Measurements from ENCODE around the gene ANKRD30A. TPM values are rescaled to one million over a fixed set of nuclear protein-coding genes. Genes with fewer than 3 reads are reported as not detected.

Gene ANKRD30A
- total RNA-seq, 1 experiment from 2014 or later: not detected

DNA sequence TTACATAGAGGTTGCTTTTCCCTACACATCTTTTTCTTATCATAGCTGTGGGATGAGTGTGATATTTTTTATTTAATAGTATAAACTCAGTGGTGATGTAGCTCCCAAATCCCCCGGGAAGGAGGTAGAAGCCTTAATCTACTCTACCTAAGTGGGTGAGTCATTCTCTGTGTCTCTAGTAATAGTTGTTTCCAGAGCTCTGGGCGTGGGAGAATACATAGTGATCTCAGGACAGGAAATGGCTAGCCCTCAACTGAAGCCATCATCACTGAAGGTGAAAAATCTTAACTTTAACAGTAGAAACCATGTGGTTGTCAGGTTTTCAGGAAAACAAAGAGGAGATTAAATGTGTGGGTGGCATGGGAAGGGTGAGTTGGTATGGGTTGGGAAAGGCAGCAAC lies 278.4 kb downstream of the ANKRD30A start:
- intact Hi-C loops (cut with micrococcal nuclease): no loop called here
- Histone ChIP-seq H3K27ac (ENCODE audit: low read depth, low read length) (no peak overlapping the region), H3K9ac (ENCODE audit: low read length) (no peak overlapping the region), H4K20me1 (ENCODE audit: insufficient read depth) (no peaks in the 10 kb centered on the region), H3K79me2 (ENCODE audit: insufficient read depth, low read length) (no peaks in the 10 kb centered on the region), H3K4me1 (ENCODE audit: control insufficient read depth in 1 of 2, insufficient read depth in 2 of 2, low read length in 2 of 2) (no peaks in the 10 kb centered on the region), H3K4me3 (replicated peaks in 1 of 2; ENCODE audit: low read depth in 1 of 2, low read length in 2 of 2) (no peak overlapping the region), H3K9me3 (ENCODE audit: control insufficient read depth in 1 of 2, insufficient read depth in 1 of 2, low read depth in 1 of 2, low read length in 2 of 2) (peaks cover 0 to 8% of the 10 kb centered on the region in 2 experiments; a peak in 2 of 4 replicates), H3K36me3 (ENCODE audit: control insufficient read depth in 1 of 2, insufficient read depth in 2 of 2, low read length in 2 of 2) (no peaks in the 10 kb centered on the region), H3K27me3 (ENCODE audit: insufficient read depth, low read length) (no peaks in the 10 kb centered on the region), H3K9me2 (ENCODE audit: insufficient read depth) (no peaks in the 10 kb centered on the region), H2AFZ (ENCODE audit: low read depth, low read length, poor library complexity, severe bottlenecking) (no peak overlapping the region), H3K4me2 (ENCODE audit: low read length) (no peak overlapping the region)
- POLR2A ChIA-PET: no interaction called here
- ATAC-seq (no peak), DNase-seq (ENCODE audit: low read depth, low spot score) (no peak)
- CTCF ChIA-PET: no interaction called here
- TF ChIP-seq ZNF274 (IDR thresholded peaks at IDR 0.05; ENCODE audit: low read depth, low read length) (no peak), SIN3A (IDR thresholded peaks at IDR 0.05; ENCODE audit: low read depth) (no peak), EZH2 (IDR thresholded peaks at IDR 0.05) (no peak), EZH2phosphoT487 (IDR thresholded peaks at IDR 0.05; ENCODE audit: borderline replicate concordance) (no peak), JUND (IDR thresholded peaks at IDR 0.05) (no peak), POLR2AphosphoS5 (IDR thresholded peaks at IDR 0.05; ENCODE audit: low read depth, low read length) (no peak), CEBPB (IDR thresholded peaks at IDR 0.05; ENCODE audit: low read depth) (no peak), FOSL1 (IDR thresholded peaks at IDR 0.05; ENCODE audit: low read depth) (no peak), POLR2A (IDR thresholded peaks at IDR 0.05; ENCODE audit: borderline replicate concordance, extremely low read depth, insufficient read depth, insufficient read length) (no peak)
- TF ChIP-seq, protein P1, sequence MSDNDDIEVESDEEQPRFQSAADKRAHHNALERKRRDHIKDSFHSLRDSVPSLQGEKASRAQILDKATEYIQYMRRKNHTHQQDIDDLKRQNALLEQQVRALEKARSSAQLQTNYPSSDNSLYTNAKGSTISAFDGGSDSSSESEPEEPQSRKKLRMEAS (IDR thresholded peaks at IDR 0.05): no peak
- TF ChIP-seq, protein P2, sequence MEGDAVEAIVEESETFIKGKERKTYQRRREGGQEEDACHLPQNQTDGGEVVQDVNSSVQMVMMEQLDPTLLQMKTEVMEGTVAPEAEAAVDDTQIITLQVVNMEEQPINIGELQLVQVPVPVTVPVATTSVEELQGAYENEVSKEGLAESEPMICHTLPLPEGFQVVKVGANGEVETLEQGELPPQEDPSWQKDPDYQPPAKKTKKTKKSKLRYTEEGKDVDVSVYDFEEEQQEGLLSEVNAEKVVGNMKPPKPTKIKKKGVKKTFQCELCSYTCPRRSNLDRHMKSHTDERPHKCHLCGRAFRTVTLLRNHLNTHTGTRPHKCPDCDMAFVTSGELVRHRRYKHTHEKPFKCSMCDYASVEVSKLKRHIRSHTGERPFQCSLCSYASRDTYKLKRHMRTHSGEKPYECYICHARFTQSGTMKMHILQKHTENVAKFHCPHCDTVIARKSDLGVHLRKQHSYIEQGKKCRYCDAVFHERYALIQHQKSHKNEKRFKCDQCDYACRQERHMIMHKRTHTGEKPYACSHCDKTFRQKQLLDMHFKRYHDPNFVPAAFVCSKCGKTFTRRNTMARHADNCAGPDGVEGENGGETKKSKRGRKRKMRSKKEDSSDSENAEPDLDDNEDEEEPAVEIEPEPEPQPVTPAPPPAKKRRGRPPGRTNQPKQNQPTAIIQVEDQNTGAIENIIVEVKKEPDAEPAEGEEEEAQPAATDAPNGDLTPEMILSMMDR (IDR thresholded peaks at IDR 0.05 in 2 of 3, conservative IDR thresholded peaks at IDR 0.05 in 1 of 3; ENCODE audit: borderline replicate concordance in 1 of 3, insufficient read depth in 1 of 3, low read depth in 2 of 3, low read length in 2 of 3): no peak
- RAD21 ChIA-PET (ENCODE audit: low non-redundant PET in 1 of 2, low total read pairs in 2 of 2, uncharacterized antibody in 2 of 2, unreplicated experiment in 2 of 2): no interaction called here
- no TSS peak for BruUV-seq (replicated peaks)
